Kidney (tissue), 14 donors: ENCODE data around the gene CLDN14. TPM values are rescaled to one million over a fixed set of nuclear protein-coding genes. Genes with fewer than 3 reads are reported as not detected.
A peak's percentile ranks its signal among the peaks of the same experiment; 100 is the strongest.

ENCODE experiments used
- DNase-seq, 5 donors: peaks; one replicate each; pipeline ENCODE4 v3.0.0-alpha.2; 2013 to 2020
- FAIRE-seq: peaks from 2 replicates; lab custom pipeline; 2012; peaks lifted over from hg19 to GRCh38; lab: Jason Lieb, UNC
- H3K27ac ChIP-seq, 2 donors: one replicate each; pipeline ENCODE4 v1.7.0; 2013; ENCODE audit warnings: low read depth in 2 of 2, low read length in 2 of 2, inconsistent platforms in 1 of 2
- H3K27me3 ChIP-seq: one replicate; pipeline ENCODE4 v1.7.1; 2013; ENCODE audit warnings: low read length, inconsistent platforms; ENCODE audit not compliant: control insufficient read depth, insufficient read depth
- H3K36me3 ChIP-seq, 3 donors: one replicate each; pipeline versions ENCODE4 v1.7.0 to v1.7.1; 2013; ENCODE audit warnings: low read length in 3 of 3, control low read depth in 1 of 3, inconsistent platforms in 1 of 3; ENCODE audit not compliant: insufficient read depth in 3 of 3, control insufficient read depth in 2 of 3
- H3K4me1 ChIP-seq, 3 donors: one replicate each; pipeline versions ENCODE4 v1.7.0 to v1.7.1; 2013; ENCODE audit warnings: low read length in 3 of 3, inconsistent platforms in 1 of 3, low read depth in 1 of 3; ENCODE audit not compliant: control insufficient read depth in 2 of 3, insufficient read depth in 2 of 3
- H3K4me3 ChIP-seq, 3 donors: one replicate each; pipeline versions ENCODE4 v1.7.0 to v1.8.1; 2013; ENCODE audit warnings: low read length in 3 of 3, control low read depth in 1 of 3, inconsistent platforms in 1 of 3
- H3K9ac ChIP-seq, 3 donors: one replicate each; pipeline versions ENCODE4 v1.7.0 to v1.7.1; 2013; ENCODE audit warnings: low read length in 3 of 3, control low read depth in 1 of 3, inconsistent platforms in 1 of 3
- H3K9me3 ChIP-seq, 3 donors: one replicate each; pipeline versions ENCODE4 v1.7.0 to v1.7.1; 2013; ENCODE audit warnings: low read length in 3 of 3, control low read depth in 1 of 3, inconsistent platforms in 1 of 3; ENCODE audit not compliant: control insufficient read depth in 2 of 3, insufficient read depth in 1 of 3
- CTCF ChIP-seq: IDR thresholded peaks from 3 replicates; pipeline ENCODE4 v1.5.1; 2012; ENCODE audit warnings: mild to moderate bottlenecking, moderate library complexity, borderline replicate concordance; ENCODE audit not compliant: insufficient read depth; ENCODE audit errors: extremely low read depth
- intact Hi-C: fragments of 100-400 bp; cut with DNase I; formaldehyde crosslinking; loops from one replicate; pipeline ENCODE4 v1.11.1; 2022
- polyA plus RNA-seq: library from polyadenylated mRNA; stranded (reverse); fragments of 350-450 nt; fragmentation: Illumina TruSeq; extraction: RNeasy Lipid Tissue Mini Kit (QIAGEN cat#74804); gene quantifications from one replicate; pipeline ENCODE4 v1.2.3, GENCODE V29; 2014; ENCODE audit warnings: low read depth, low replicate concordance; ENCODE audit not compliant: insufficient read depth
- total RNA-seq: library from RNA; stranded (reverse); fragmentation: NEBNext Ultra II Directional; extraction: Animal tissue kit (Norgen Biotek cat#: 25700); gene quantifications from one replicate; pipeline ENCODE4 v1.2.1, GENCODE V29; 2021
- donor health status: control.
- donor health status: control.
- donor health status: control.
- donor health status: control.
- donor health status: control.
- donor health status: DM: yes; HTN: yes; CAD: no.
- donor health status: Normal renal cell carcinoma (clear cell type).

CLDN14 gene
- total and polyA plus RNA-seq, 2 donors from 2014 or later, result 8.7 to 10.0 TPM

- peak in 1 of 5 donors; percentile 23 for DNase-seq
- no peaks in the 10 kb centered on the region for H3K9me3 ChIP-seq
- H3K27me3 ChIP-seq, result no peaks in the 10 kb centered on the region
- no peak overlapping the region for H3K4me3 ChIP-seq
- H3K4me1 ChIP-seq, result no peaks in the 10 kb centered on the region
- H3K9ac ChIP-seq, result no peak overlapping the region
- no peak for FAIRE-seq
- intact Hi-C loops, result no loop called here
- H3K27ac ChIP-seq, result no peak overlapping the region
- H3K36me3 ChIP-seq, result no peaks in the 10 kb centered on the region
- no peak for TF ChIP-seq CTCF
Measured at GRCh38 chr21:36419241-36419640, 60.7 kb downstream of the CLDN14 start.

DNA sequence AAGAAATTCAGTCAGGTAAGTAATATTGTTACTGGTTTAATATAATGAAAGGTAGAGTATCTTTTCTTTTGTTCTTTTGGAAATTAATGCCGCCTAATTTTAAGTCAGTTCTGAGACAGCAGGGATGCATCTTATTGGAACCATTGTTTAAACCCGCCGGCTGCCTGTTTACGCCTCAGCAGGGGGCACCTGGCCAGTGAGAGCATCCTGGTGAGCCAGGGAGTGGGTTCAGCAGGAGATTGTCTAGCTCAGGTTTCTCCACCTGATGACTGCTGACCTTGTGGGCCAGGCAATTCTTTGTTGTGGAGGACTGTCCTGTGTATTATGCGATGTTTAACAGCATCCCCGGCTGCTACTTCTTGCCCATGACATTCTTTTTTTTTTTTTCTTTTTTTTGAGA is 64.5 kb downstream of the CLDN14 start:
- TF ChIP-seq CTCF, result no peak
- FAIRE-seq, result no peak

GRCh38 chr21:36412916-36413315 is 67.0 kb downstream of the CLDN14 start:
- Histone ChIP-seq H3K9ac (no peak overlapping the region), H3K27ac (no peak overlapping the region), H3K9me3 (no peaks in the 10 kb centered on the region), H3K4me3 (no peak overlapping the region), H3K27me3 (no peaks in the 10 kb centered on the region), H3K4me1 (no peaks in the 10 kb centered on the region), H3K36me3 (no peaks in the 10 kb centered on the region)
- TF ChIP-seq CTCF, result no peak
- intact Hi-C loops, result no loop called here
- FAIRE-seq, result no peak
- DNase-seq, result no peak

More for the DNA sequence above, 64.5 kb downstream of the CLDN14 start:
- no peaks in the 10 kb centered on the region for H3K36me3 ChIP-seq
- no peaks in the 10 kb centered on the region for H3K9me3 ChIP-seq
- no peak overlapping the region for H3K27ac ChIP-seq
- H3K9ac ChIP-seq, result no peak overlapping the region
- H3K4me1 ChIP-seq, result no peaks in the 10 kb centered on the region
- H3K4me3 ChIP-seq, result no peak overlapping the region
- DNase-seq, result peak in 1 of 5 donors; percentile 9
- intact Hi-C loops, result no loop called here
- H3K27me3 ChIP-seq, result no peaks in the 10 kb centered on the region

GRCh38 chr21:36411301-36411700 is 68.6 kb downstream of the CLDN14 start:
- no peaks in the 10 kb centered on the region for H3K27me3 ChIP-seq
- FAIRE-seq, result no peak
- no peak for TF ChIP-seq CTCF
- H3K9ac ChIP-seq, result no peak overlapping the region
- no peak for DNase-seq
- H3K4me3 ChIP-seq, result no peak overlapping the region
- intact Hi-C loops, result no loop called here
- H3K36me3 ChIP-seq, result no peaks in the 10 kb centered on the region
- H3K4me1 ChIP-seq, result no peaks in the 10 kb centered on the region
- H3K9me3 ChIP-seq, result no peaks in the 10 kb centered on the region
- H3K27ac ChIP-seq, result no peak overlapping the region
